M059J (cell line): ENCODE measurements around the gene OR8G5. TPM values are rescaled to one million over a fixed set of nuclear protein-coding genes. Genes with fewer than 3 reads are reported as not detected.
A peak's percentile ranks its signal among the peaks of the same experiment; 100 is the strongest.

Experiments used
- DNase-seq: peaks from one replicate; pipeline ENCODE4 v3.0.0-alpha.2; 2012; ENCODE audit warnings: low read depth
- total RNA-seq: library from RNA; depleted of rRNA; stranded (reverse); fragments of >200 nt; shearing (Covaris generic); gene quantifications from 2 replicates; pipeline ENCODE4 v1.2.3, GENCODE V29; 2014; rRNA removed

Gene OR8G5
- total RNA-seq, 1 experiment from 2014 or later, result not detected

GRCh38 chr11:124285610-124286344, 29.6 kb downstream of the OR8G5 start:
- DNase-seq, result peak; percentile 90

DNA sequence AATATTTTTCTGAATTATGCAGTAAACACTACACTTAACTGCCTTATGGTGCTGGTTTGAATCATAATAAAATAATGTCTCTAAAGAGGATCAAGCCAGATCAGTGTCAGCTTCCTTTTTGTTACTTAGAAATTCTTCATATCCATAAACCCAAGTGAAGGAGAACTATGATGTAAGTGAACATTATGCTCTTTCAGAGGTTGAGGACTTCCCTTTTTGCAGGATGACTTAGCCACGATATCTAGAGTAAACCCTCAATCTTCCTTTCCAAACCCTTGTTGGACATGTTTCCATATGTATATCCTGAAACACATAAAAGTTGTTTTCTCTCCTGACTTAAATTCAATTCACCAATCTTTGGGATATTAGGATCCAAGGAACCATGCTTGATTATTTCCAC, 38.5 kb downstream of the OR8G5 start:
- DNase-seq, result no peak

DNA sequence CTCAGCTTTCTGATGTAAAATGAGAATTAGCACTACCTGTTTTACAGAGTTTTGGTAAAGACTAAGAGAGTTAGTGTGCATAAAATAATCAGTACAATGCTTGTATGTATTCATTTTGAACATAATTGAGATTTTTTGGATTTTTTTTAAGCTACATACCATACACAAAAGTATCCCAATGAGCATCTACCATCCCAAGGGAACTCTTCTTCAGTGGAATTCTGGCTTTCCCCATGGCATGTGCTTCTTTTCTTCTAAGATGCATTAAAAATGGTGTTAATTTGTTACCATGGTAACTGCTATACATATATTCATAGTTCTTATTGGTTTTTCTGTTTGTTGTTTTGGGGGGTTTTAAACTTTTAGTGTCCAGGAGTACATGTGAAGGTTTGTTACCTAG, 39.8 kb downstream of the OR8G5 start:
- DNase-seq, result no peak

- DNase-seq, result peak; percentile 74
These were observed 41.7 kb downstream of the OR8G5 start for GRCh38 chr11:124297921-124298320.

- peak; percentile 72 for DNase-seq
These were observed 45.4 kb downstream of the OR8G5 start for GRCh38 chr11:124301548-124301947.

- DNase-seq, result no peak
These were observed 46.4 kb downstream of the OR8G5 start for GRCh38 chr11:124302347-124303125.

- DNase-seq, result no peak
These were observed 50.9 kb downstream of the OR8G5 start for GRCh38 chr11:124307093-124307492.

DNA sequence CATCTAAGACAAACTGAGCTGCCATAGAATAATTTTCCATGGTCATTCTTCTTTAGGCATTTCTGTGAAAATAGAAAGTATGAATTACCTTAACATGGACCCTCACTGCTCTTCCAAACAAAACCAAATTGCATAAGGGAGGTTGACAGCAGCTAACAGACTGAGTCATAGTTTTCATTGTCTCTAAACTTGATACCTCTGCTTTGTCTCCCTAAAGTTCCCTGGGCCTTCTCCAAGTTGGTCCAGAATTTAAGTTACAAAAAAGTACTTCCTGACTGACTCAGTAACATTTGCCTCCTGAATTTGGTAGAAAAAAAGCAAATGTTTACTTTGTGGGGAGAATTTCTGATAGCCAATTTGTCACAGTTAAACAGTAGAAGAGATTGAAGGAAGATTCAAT, 54.5 kb downstream of the OR8G5 start:
- DNase-seq, result peak; percentile 63

- DNase-seq, result no peak
These were observed 55.1 kb downstream of the OR8G5 start for GRCh38 chr11:124311269-124311668.

GRCh38 chr11:124311670-124312069, 55.5 kb downstream of the OR8G5 start:
- DNase-seq, result no peak

DNA sequence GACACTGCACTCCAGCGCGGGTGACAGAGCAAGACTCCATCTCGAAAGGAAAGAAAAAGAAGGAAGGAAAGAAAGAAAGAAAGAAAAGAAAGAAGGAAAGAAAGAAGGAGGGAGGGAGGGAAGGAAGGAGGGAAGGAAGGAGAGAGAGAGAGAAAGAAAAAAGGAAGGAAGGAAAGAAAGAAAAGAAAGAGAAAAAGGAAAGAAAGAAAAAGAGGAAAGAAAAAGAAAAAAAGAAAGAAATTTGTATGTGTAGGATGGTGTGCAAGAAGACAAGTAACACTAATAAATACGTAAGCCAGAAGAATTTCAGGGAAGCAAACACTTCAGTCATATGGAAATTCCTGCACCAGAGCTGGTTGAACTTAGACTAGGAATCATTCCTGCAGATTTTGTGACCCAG, 57.0 kb downstream of the OR8G5 start:
- no peak for DNase-seq

DNA sequence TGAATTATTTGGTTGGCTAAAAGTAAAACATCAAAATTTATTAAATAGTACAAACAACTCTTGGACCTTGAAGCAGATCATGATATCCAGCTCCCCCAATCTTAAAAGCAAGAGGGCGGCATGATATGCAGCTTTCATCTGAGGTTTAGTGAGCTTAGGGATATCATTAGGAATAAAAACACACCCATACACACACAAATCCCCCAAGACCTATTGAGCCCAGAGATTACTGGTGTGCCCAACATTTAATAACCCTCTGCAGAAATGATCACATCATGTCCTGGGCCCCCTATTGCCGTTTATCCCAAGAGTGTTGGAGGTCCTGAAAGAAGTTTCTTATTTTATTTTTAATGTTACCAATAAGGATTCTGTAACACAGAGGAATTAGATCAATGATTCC, 57.7 kb downstream of the OR8G5 start, which contains the start of gene OR8D1:
Gene OR8D1, minus strand, starts transcription at position 101 of the 400 bp plus-strand sequence. CDS start 3,183 bp downstream, outside the sequence.
- DNase-seq, result no peak

DNA sequence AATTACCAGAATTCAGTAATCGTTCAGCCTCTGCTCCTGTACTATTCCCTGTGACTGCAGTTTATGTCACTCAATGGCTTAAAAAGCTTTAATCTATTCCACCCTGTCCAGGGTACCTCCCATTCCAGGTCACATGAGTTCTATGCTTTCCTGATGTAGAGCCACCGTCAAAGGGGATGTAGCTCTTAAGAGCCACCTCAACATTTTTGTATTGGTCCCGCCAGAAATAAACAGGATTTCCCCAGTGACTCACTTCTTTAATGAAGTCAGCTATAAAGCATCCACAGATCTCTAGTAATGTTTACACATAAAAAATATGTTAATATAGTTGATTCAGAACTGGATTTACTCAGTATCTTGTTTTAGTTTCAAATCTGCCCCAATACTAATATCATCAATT, 58.9 kb downstream of the OR8G5 start:
- peak; percentile 73 for DNase-seq

Other genes with a start within 250 kb of the OR8G5 start
- not detected in 2 replicates for gene OR10G4, start 243.4 kb upstream of the OR8G5 start, total RNA-seq
- not detected in 2 replicates for gene OR10G9, start 233.4 kb upstream of the OR8G5 start, total RNA-seq
- gene OR10G8, start 229.6 kb upstream of the OR8G5 start, total RNA-seq, result not detected in 2 replicates
- not detected in 2 replicates for gene OR10G7, start 215.1 kb upstream of the OR8G5 start, total RNA-seq
- gene VWA5A, start 140.9 kb upstream of the OR8G5 start, total RNA-seq, result 3.3 and 4.3 TPM in 2 replicates
- gene OR10D3, start 73.0 kb upstream of the OR8G5 start, total RNA-seq, result not detected in 2 replicates
- not detected in 2 replicates for gene OR8G1, start 15.3 kb upstream of the OR8G5 start, total RNA-seq
- not detected in 2 replicates for gene OR8D1, start 57.6 kb downstream of the OR8G5 start, total RNA-seq
- gene OR8D2, start 63.8 kb downstream of the OR8G5 start, total RNA-seq, result not detected in 2 replicates
- not detected in 2 replicates for gene OR8B2, start 128.1 kb downstream of the OR8G5 start, total RNA-seq
- gene OR8B3, start 142.6 kb downstream of the OR8G5 start, total RNA-seq, result not detected in 2 replicates
- gene OR8B4, start 168.5 kb downstream of the OR8G5 start, total RNA-seq, result not detected in 2 replicates
- gene OR8B8, start 189.3 kb downstream of the OR8G5 start, total RNA-seq, result not detected in 2 replicates